Activated CD4-positive, alpha-beta memory T cell treated with anti-CD3 and anti-CD28 coated beads, Interleukin-2, amount 10 ng/mL, durations not matched to agents 7 days and 5 days (primary cell): Measurements from ENCODE around the gene STBD1. TPM values are rescaled to one million over a fixed set of nuclear protein-coding genes. Genes with fewer than 3 reads are reported as not detected.
"Not testable (repeated sequence)": the region's sequence is repeated elsewhere in the genome, so short reads cannot be mapped to it uniquely, and the experiment has no call there.

Source experiments
- CTCF ChIA-PET: fragments of 350-600 bp; sonication (Branson Sonifier 250); formaldehyde crosslinking; loops from one replicate; lab custom pipeline; 2021; ENCODE audit warnings: antibody characterized with exemption, inconsistent platforms; lab: Charles Lee
- POLR2A ChIA-PET: fragments of 350-600 bp; sonication (Branson Sonifier 250); formaldehyde crosslinking; loops from one replicate; lab custom pipeline; 2021; ENCODE audit warnings: antibody characterized with exemption; lab: Charles Lee
- DNase-seq: peaks from one replicate; pipeline ENCODE4 v3.0.0-alpha.2; 2020
- H3K27ac Mint-ChIP-seq: one replicate; pipeline ENCODE4 v1.8.0; 2021; ENCODE audit warnings: mild to moderate bottlenecking, mixed read lengths
- H3K27me3 Mint-ChIP-seq: one replicate; pipeline ENCODE4 v1.8.0; 2021; ENCODE audit warnings: mixed read lengths
- H3K36me3 Mint-ChIP-seq: one replicate; pipeline ENCODE4 v1.8.0; 2021; ENCODE audit warnings: low read depth, mixed read lengths
- H3K4me1 Mint-ChIP-seq: one replicate; pipeline ENCODE4 v1.8.0; 2021; ENCODE audit warnings: mixed read lengths
- H3K4me3 Mint-ChIP-seq: one replicate; pipeline ENCODE4 v1.8.0; 2021; ENCODE audit warnings: mild to moderate bottlenecking, mixed read lengths
- H3K9me3 Mint-ChIP-seq: one replicate; pipeline ENCODE4 v1.8.0; 2021; ENCODE audit warnings: mixed read lengths
- total RNA-seq, 2 experiments: library from RNA; stranded (reverse); gene quantifications; one replicate each; pipeline ENCODE4 v1.2.3, GENCODE V29; 2021

The STBD1 gene
- total RNA-seq, 2 experiments from 2014 or later = 5.5 to 5.8 TPM

- H3K4me3 Mint-ChIP-seq = peak overlapping the region; percentile 5
- H3K4me1 Mint-ChIP-seq = peaks cover 22% of the 10 kb centered on the region
- peaks cover 16% of the 10 kb centered on the region for H3K36me3 Mint-ChIP-seq
- CTCF ChIA-PET = interaction anchor here (0.6 to 2.3 kb wide), 7 partner anchors 20 to 439 kb away, joined by 3 to 11 read pairs (median 3); partner anchors contain the start of gene STBD1
- H3K9me3 Mint-ChIP-seq = peaks cover 19% of the 10 kb centered on the region
- peak; percentile 66 for DNase-seq
- H3K27me3 Mint-ChIP-seq = peaks cover 15% of the 10 kb centered on the region
- peak overlapping the region; percentile 10 for H3K27ac Mint-ChIP-seq
- POLR2A ChIA-PET = interaction anchor here (1.0 to 1.3 kb wide), 4 partner anchors 48 to 51 kb away, joined by 3 to 7 read pairs (median 4); no protein-coding TSS in a partner anchor
These were observed 48.3 kb downstream of the STBD1 start for GRCh38 chr4:76354517-76355473.

- peaks cover 22% of the 10 kb centered on the region for H3K4me1 Mint-ChIP-seq
- H3K4me3 Mint-ChIP-seq = no peak overlapping the region
- H3K27ac Mint-ChIP-seq = no peak overlapping the region
- DNase-seq = no peak
- H3K27me3 Mint-ChIP-seq = peaks cover 15% of the 10 kb centered on the region
- POLR2A ChIA-PET = no interaction called here
- CTCF ChIA-PET = no interaction called here
- H3K36me3 Mint-ChIP-seq = peaks cover 16% of the 10 kb centered on the region
- H3K9me3 Mint-ChIP-seq = peaks cover 28% of the 10 kb centered on the region
These were observed 51.4 kb downstream of the STBD1 start for GRCh38 chr4:76357981-76358380.

GRCh38 chr4:76359881-76360466, 53.4 kb downstream of the STBD1 start:
- DNase-seq, H3K4me3 Mint-ChIP-seq, POLR2A ChIA-PET, H3K27ac Mint-ChIP-seq: not testable (repeated sequence)
- Mint-ChIP-seq H3K36me3 (peaks cover 16% of the 10 kb centered on the region), H3K27me3 (peaks cover 19% of the 10 kb centered on the region), H3K9me3 (peaks cover 28% of the 10 kb centered on the region), H3K4me1 (peaks cover 12% of the 10 kb centered on the region)
- CTCF ChIA-PET = interaction anchor here (0.8 kb wide), 1 partner anchor 17 kb away, joined by 3 read pairs; no protein-coding TSS in a partner anchor

Other genes with a start within 250 kb of the STBD1 start
- under 1 TPM; 0.30 to 0.95 TPM for gene ART3, start 232.0 kb upstream of the STBD1 start, total RNA-seq
- 10 to 100 TPM; 48.9 to 58.6 TPM for gene NUP54, start 158.3 kb upstream of the STBD1 start, total RNA-seq
- gene SCARB2, start 92.9 kb upstream of the STBD1 start, total RNA-seq = 10 to 100 TPM; 22.3 to 23.2 TPM
- gene FAM47E, start 55.0 kb upstream of the STBD1 start, total RNA-seq = not detected
- not detected for gene CCDC158, start 114.4 kb downstream of the STBD1 start, total RNA-seq
- not detected for gene SHROOM3, start 128.5 kb downstream of the STBD1 start, total RNA-seq